Esophagus squamous epithelium (tissue), 4 donors: ENCODE results near the gene ANKRD42.

ENCODE experiments used
- POLR2A ChIP-seq, 4 donors: fragments of 450-650 bp; IDR thresholded peaks; one replicate each; pipeline ENCODE4 v1.6.1; 2017; ENCODE audit warnings: antibody characterized with exemption in 4 of 4, mild to moderate bottlenecking in 4 of 4, moderate library complexity in 3 of 4
- TF ChIP-seq, protein P1 (sequence below), 6 experiments: fragments of 450-650 bp in 4 of 6; fragments of 200-600 bp in 2 of 6; sonication (generic) in 2 of 6; IDR thresholded peaks; one replicate each; pipeline ENCODE4 v1.5.1; 2016 to 2019; ENCODE audit warnings: antibody characterized with exemption in 6 of 6, mild to moderate bottlenecking in 4 of 6, moderate library complexity in 4 of 6

DNA sequence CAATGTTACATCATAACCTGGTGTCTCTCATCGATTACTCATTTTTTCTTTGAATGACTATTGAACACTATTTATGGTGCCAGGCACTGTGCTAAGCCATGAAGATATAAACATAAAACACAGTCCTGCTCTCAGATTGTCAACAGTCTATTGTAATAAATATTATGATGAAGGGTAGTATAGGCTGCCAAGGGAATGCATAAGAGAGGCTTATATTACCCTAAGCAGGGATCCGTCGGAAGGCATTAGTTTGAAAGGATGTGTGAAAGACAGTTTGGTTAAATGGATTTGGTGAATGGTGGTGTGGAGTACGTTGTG, 99.9 kb downstream of the ANKRD42 start:
- no peak for TF ChIP-seq POLR2A (IDR thresholded peaks at IDR 0.05)
- TF ChIP-seq, protein P1, sequence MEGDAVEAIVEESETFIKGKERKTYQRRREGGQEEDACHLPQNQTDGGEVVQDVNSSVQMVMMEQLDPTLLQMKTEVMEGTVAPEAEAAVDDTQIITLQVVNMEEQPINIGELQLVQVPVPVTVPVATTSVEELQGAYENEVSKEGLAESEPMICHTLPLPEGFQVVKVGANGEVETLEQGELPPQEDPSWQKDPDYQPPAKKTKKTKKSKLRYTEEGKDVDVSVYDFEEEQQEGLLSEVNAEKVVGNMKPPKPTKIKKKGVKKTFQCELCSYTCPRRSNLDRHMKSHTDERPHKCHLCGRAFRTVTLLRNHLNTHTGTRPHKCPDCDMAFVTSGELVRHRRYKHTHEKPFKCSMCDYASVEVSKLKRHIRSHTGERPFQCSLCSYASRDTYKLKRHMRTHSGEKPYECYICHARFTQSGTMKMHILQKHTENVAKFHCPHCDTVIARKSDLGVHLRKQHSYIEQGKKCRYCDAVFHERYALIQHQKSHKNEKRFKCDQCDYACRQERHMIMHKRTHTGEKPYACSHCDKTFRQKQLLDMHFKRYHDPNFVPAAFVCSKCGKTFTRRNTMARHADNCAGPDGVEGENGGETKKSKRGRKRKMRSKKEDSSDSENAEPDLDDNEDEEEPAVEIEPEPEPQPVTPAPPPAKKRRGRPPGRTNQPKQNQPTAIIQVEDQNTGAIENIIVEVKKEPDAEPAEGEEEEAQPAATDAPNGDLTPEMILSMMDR (IDR thresholded peaks at IDR 0.05), result no peak
